WI38 (cell line): ENCODE data around the gene ARGLU1.

ENCODE experiments used
- H3K4me3 ChIP-seq: 2 replicates; pipeline ENCODE4 v1.5.1; 2011; ENCODE audit warnings: low read depth, mild to moderate bottlenecking, control low read depth, low read length
- CTCF ChIP-seq: IDR thresholded peaks from 2 replicates; pipeline ENCODE4 v1.5.1; 2012; ENCODE audit warnings: low read depth, mild to moderate bottlenecking, control low read depth, low read length

ARGLU1 gene

GRCh38 chr13:106560821-106561220 lies 7.1 kb downstream of the ARGLU1 start:
- no peak overlapping the region for H3K4me3 ChIP-seq
- TF ChIP-seq CTCF: no peak

- no peak for TF ChIP-seq CTCF
- no peak overlapping the region for H3K4me3 ChIP-seq
These were observed 9.4 kb downstream of the ARGLU1 start for GRCh38 chr13:106558527-106558926.

- no peak for TF ChIP-seq CTCF
- no peak overlapping the region for H3K4me3 ChIP-seq
These were observed 12.2 kb downstream of the ARGLU1 start for GRCh38 chr13:106555631-106556328.

GRCh38 chr13:106551751-106552150 lies 16.2 kb downstream of the ARGLU1 start:
- TF ChIP-seq CTCF: no peak
- H3K4me3 ChIP-seq: no peak overlapping the region

GRCh38 chr13:106551350-106551749 lies 16.6 kb downstream of the ARGLU1 start:
- no peak overlapping the region for H3K4me3 ChIP-seq
- no peak for TF ChIP-seq CTCF

- TF ChIP-seq CTCF: no peak
- no peak overlapping the region for H3K4me3 ChIP-seq
These were observed 17.3 kb downstream of the ARGLU1 start for GRCh38 chr13:106550570-106551135.

GRCh38 chr13:106548064-106548696 lies 19.8 kb downstream of the ARGLU1 start:
- no peak overlapping the region for H3K4me3 ChIP-seq
- TF ChIP-seq CTCF: no peak
